ENCODE data around the gene UGP2.

- TF ChIP-seq CTCF (IDR thresholded peaks at IDR 0.05; ENCODE audit: insufficient read depth, low read depth, low read length) (no peak), EZH2 (IDR thresholded peaks at IDR 0.05; ENCODE audit: insufficient read depth, low read length) (no peak)
Measured at GRCh38 chr2:63846487-63846886, 4.8 kb downstream of the UGP2 start.
